SK-N-SH (cell line): ENCODE measurements around the gene CHRNB1.

Experiments used
- CTCF ChIP-seq: fragments of 200-600 bp; sonication (generic); IDR thresholded peaks from 2 replicates; pipeline ENCODE4 v1.6.1; 2017; ENCODE audit warnings: antibody characterized with exemption, mild to moderate bottlenecking, moderate library complexity
- EP300 ChIP-seq, 2 experiments: IDR thresholded peaks; 2 replicates each; pipeline versions ENCODE4 v1.4.0 to v1.6.1; 2012; ENCODE audit warnings: borderline replicate concordance in 1 of 2, low read depth in 1 of 2, low read length in 1 of 2
- RCOR1 ChIP-seq: fragments of 150-350 bp; IDR thresholded peaks from 2 replicates; pipeline ENCODE4 v1.6.1; 2017; ENCODE audit warnings: antibody characterized with exemption, low read length
- RFX5 ChIP-seq: IDR thresholded peaks from 2 replicates; pipeline ENCODE4 v1.6.1; 2012; ENCODE audit warnings: mild to moderate bottlenecking, improper control_type of control experiment, low read length

GRCh38 chr17:7464081-7464480 is 19.2 kb downstream of the CHRNB1 start:
- no peak for TF ChIP-seq CTCF
- no peak for TF ChIP-seq EP300 (IDR thresholded peaks at IDR 0.05; ENCODE audit: borderline replicate concordance in 1 of 2, low read depth in 1 of 2, low read length in 1 of 2)
- no peak for TF ChIP-seq RFX5
- no peak for TF ChIP-seq RCOR1
